GM18505 (cell line): Measurements from ENCODE around the gene CERS6.

Source experiments
- ATAC-seq: cut with Tn5 transposase; IDR thresholded peaks from one replicate; pipeline ENCODE4 v1.9.1; 2021; ENCODE audit not compliant: unreplicated experiment
- POLR2A ChIP-seq: IDR thresholded peaks from 4 replicates; pipeline ENCODE4 v1.6.1; 2011; ENCODE audit warnings: borderline replicate concordance; ENCODE audit not compliant: insufficient read depth, insufficient read length; ENCODE audit errors: extremely low read depth

The CERS6 gene

GRCh38 chr2:168593713-168594112 is 137.6 kb downstream of the CERS6 start:
- TF ChIP-seq POLR2A: no peak
- ATAC-seq: no peak

GRCh38 chr2:168594778-168595177 is 138.7 kb downstream of the CERS6 start:
- ATAC-seq: peak; percentile 74
- no peak for TF ChIP-seq POLR2A

- TF ChIP-seq POLR2A: no peak
- no peak for ATAC-seq
Observed at GRCh38 chr2:168596881-168597655, 141.0 kb downstream of the CERS6 start.

GRCh38 chr2:168599738-168600137 is 143.7 kb downstream of the CERS6 start:
- TF ChIP-seq POLR2A: no peak
- no peak for ATAC-seq

GRCh38 chr2:168600949-168601348 is 144.9 kb downstream of the CERS6 start:
- no peak for ATAC-seq
- TF ChIP-seq POLR2A: no peak

GRCh38 chr2:168601741-168602140 is 145.7 kb downstream of the CERS6 start:
- TF ChIP-seq POLR2A: no peak
- peak; percentile 46 for ATAC-seq

- ATAC-seq: no peak
- no peak for TF ChIP-seq POLR2A
Observed at GRCh38 chr2:168602379-168602778, 146.3 kb downstream of the CERS6 start.

GRCh38 chr2:168602846-168603401 is 146.9 kb downstream of the CERS6 start:
- ATAC-seq: no peak
- no peak for TF ChIP-seq POLR2A

GRCh38 chr2:168603439-168603961 is 147.4 kb downstream of the CERS6 start:
- ATAC-seq: no peak
- no peak for TF ChIP-seq POLR2A

GRCh38 chr2:168604252-168604651 is 148.2 kb downstream of the CERS6 start:
- ATAC-seq: no peak
- no peak for TF ChIP-seq POLR2A

GRCh38 chr2:168607992-168608391 is 151.9 kb downstream of the CERS6 start:
- TF ChIP-seq POLR2A: no peak
- ATAC-seq: no peak

GRCh38 chr2:168608796-168609195 is 152.7 kb downstream of the CERS6 start:
- TF ChIP-seq POLR2A: no peak
- ATAC-seq: no peak

GRCh38 chr2:168611091-168611490 is 155.0 kb downstream of the CERS6 start:
- TF ChIP-seq POLR2A: no peak
- ATAC-seq: no peak

GRCh38 chr2:168611896-168612650 is 156.0 kb downstream of the CERS6 start:
- TF ChIP-seq POLR2A: no peak

GRCh38 chr2:168612719-168613118 is 156.6 kb downstream of the CERS6 start:
- no peak for ATAC-seq
- TF ChIP-seq POLR2A: no peak

More at GRCh38 chr2:168611896-168612650, 156.0 kb downstream of the CERS6 start:
- ATAC-seq: no peak
